AG04450 (cell line): ENCODE measurements around the gene CPNE5. TPM values are rescaled to one million over a fixed set of nuclear protein-coding genes. Genes with fewer than 3 reads are reported as not detected.

Experiments
- CTCF ChIA-PET: fragments of 300-600, 350-600 bp; formaldehyde crosslinking; extraction: SDS; loops from one replicate; lab custom pipeline; 2022; ENCODE audit warnings: antibody characterized with exemption, inconsistent platforms; lab: Charles Lee
- POLR2A ChIA-PET: fragments of 350-600 bp; formaldehyde crosslinking; extraction: SDS; loops from one replicate; lab custom pipeline; 2021; ENCODE audit warnings: antibody characterized with exemption, inconsistent platforms; lab: Yijun Ruan, JAX
- DNase-seq: peaks from one replicate; pipeline ENCODE4 v3.0.0-alpha.2; 2011; ENCODE audit warnings: low read depth, low spot score
- H3K27ac ChIP-seq: one replicate; pipeline ENCODE4 v1.5.1; 2012; ENCODE audit warnings: low read depth, low read length, control low read depth
- H3K27me3 ChIP-seq: one replicate; pipeline ENCODE4 v1.6.0; 2012; ENCODE audit warnings: low read length; ENCODE audit not compliant: control insufficient read depth, insufficient read depth
- H3K4me3 ChIP-seq: 2 replicates; pipeline ENCODE4 v1.5.1; 2011; ENCODE audit warnings: mild to moderate bottlenecking, low read depth, low read length, control low read depth
- H3K9me3 ChIP-seq: 2 replicates; pipeline ENCODE4 v1.5.1; 2012; ENCODE audit warnings: low read length; ENCODE audit not compliant: control insufficient read depth, insufficient read depth
- polyA plus RNA-seq: library from polyadenylated mRNA; depleted of rRNA; stranded (reverse); fragments of >200 nt; gene quantifications from 2 replicates; pipeline ENCODE4 v1.2.3, GENCODE V29; 2011
- TF ChIP-seq, protein P1 (sequence below): IDR thresholded peaks from 2 replicates; pipeline ENCODE4 v1.5.1; 2011; ENCODE audit warnings: low read depth, low read length, control low read depth, inconsistent platforms

The CPNE5 gene
- polyA plus RNA-seq, 1 experiment = 0.10 TPM

DNA sequence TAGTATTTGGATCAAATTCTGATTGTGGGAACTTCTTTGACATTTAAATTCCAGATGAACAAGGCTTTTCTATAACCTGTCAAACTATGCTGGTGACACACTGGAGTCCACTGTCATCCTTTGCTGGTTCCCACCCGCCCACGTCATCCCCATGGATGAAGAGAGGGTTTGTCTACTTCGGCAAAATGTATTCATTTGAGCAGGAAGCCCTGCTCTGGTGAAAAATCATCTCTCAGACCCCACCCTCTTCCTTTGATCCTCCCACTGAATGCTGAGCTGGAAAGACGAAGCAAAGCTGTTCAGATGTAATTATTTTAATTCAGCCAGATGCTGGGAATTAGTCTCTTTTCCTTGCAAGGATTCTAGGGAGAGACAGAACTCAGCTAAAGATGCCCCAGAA, 50.5 kb downstream of the CPNE5 start:
- POLR2A ChIA-PET = no interaction called here
- DNase-seq = no peak
- Histone ChIP-seq H3K9me3 (no peaks in the 10 kb centered on the region), H3K4me3 (no peak overlapping the region), H3K27ac (no peak overlapping the region), H3K27me3 (peaks cover 45% of the 10 kb centered on the region)
- CTCF ChIA-PET = interaction anchor here (1.3 to 1.8 kb wide), 2 partner anchors 23 to 229 kb away, joined by 4 to 6 read pairs; no protein-coding TSS in a partner anchor
- TF ChIP-seq, protein P1, sequence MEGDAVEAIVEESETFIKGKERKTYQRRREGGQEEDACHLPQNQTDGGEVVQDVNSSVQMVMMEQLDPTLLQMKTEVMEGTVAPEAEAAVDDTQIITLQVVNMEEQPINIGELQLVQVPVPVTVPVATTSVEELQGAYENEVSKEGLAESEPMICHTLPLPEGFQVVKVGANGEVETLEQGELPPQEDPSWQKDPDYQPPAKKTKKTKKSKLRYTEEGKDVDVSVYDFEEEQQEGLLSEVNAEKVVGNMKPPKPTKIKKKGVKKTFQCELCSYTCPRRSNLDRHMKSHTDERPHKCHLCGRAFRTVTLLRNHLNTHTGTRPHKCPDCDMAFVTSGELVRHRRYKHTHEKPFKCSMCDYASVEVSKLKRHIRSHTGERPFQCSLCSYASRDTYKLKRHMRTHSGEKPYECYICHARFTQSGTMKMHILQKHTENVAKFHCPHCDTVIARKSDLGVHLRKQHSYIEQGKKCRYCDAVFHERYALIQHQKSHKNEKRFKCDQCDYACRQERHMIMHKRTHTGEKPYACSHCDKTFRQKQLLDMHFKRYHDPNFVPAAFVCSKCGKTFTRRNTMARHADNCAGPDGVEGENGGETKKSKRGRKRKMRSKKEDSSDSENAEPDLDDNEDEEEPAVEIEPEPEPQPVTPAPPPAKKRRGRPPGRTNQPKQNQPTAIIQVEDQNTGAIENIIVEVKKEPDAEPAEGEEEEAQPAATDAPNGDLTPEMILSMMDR = no peak

DNA sequence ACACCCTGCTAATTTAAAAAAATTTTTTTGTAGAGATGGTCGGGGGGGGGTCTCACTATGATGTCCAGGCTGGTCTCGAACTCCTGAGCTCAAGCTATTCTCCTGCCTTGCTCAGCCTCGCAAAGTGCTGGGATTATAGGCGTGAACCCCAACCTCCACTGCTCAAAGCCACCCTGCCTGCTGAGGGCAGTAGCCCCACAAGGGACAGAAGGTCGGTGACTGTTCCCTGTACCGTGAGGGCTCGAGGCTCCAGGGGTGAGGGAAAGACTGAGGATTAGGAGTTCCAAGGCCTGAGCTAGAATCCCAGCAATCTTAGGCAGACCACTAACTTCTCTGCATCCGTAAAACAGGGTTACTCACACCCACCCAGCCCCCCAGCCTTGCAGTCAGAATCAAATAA, 51.1 kb downstream of the CPNE5 start:
- Histone ChIP-seq H3K27ac (no peak overlapping the region), H3K9me3 (no peaks in the 10 kb centered on the region), H3K4me3 (no peak overlapping the region), H3K27me3 (peaks cover 39% of the 10 kb centered on the region)
- no peak for DNase-seq
- ChIA-PET POLR2A (no interaction called here), CTCF (interaction anchor here (1.3 to 1.8 kb wide), 2 partner anchors 22 to 230 kb away, joined by 4 to 6 read pairs; no protein-coding TSS in a partner anchor)
- TF ChIP-seq, protein P1 = no peak

- H3K27ac ChIP-seq = no peak overlapping the region
- H3K27me3 ChIP-seq = peaks cover 31% of the 10 kb centered on the region
- CTCF ChIA-PET = interaction anchor here (1.8 kb wide), 1 partner anchor 21 kb away, joined by 4 read pairs; no protein-coding TSS in a partner anchor
- POLR2A ChIA-PET = no interaction called here
- H3K4me3 ChIP-seq = no peak overlapping the region
- TF ChIP-seq, protein P1 = no peak
- no peak for DNase-seq
- H3K9me3 ChIP-seq = no peaks in the 10 kb centered on the region
These were observed 52.0 kb downstream of the CPNE5 start for GRCh38 chr6:36787210-36787609.

DNA sequence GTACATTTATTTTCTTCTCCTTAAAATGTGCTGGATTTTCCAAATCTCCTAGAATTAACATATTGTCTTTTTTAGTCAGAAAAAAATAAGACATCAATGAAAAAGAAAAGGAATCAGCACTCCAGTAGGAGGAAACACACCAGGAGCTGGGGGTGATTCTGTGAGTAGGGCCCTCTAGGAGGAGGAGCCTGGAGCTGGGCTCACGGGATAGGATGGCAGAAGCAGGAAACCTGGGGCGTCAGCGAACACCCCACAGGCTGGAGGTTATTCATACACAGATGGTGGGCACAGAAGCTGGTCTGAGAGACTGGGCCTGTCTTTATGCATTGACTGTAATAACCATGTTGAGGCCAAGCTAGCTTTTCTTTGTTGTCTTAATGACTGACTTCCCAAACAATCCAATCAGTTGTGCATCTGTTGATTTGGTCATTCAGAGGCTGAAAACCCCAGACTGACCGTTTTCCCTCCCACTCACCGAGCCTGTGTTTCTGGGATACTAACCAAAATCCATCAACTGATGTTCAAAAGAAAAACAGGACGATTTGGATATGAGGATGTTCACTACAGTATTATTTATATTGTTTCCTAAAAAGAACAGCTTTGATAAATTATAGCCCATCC, 53.1 kb downstream of the CPNE5 start:
- Histone ChIP-seq H3K4me3 (no peak overlapping the region), H3K27me3 (peaks cover 30% of the 10 kb centered on the region), H3K9me3 (no peaks in the 10 kb centered on the region), H3K27ac (no peak overlapping the region)
- CTCF ChIA-PET = interaction anchor here (0.5 to 0.9 kb wide), 2 partner anchors 20 to 28 kb away, joined by 3 to 4 read pairs; no protein-coding TSS in a partner anchor
- POLR2A ChIA-PET = no interaction called here
- no peak for DNase-seq
- TF ChIP-seq, protein P1 = no peak

GRCh38 chr6:36784376-36784636, 54.9 kb downstream of the CPNE5 start:
- Histone ChIP-seq H3K4me3 (no peak overlapping the region), H3K9me3 (no peaks in the 10 kb centered on the region), H3K27ac (no peak overlapping the region), H3K27me3 (peaks cover 34% of the 10 kb centered on the region)
- ChIA-PET CTCF (interaction anchor here (0.6 to 1.8 kb wide), 4 partner anchors 9 to 105 kb away, joined by 4 to 11 read pairs (median 4); no protein-coding TSS in a partner anchor), POLR2A (interaction anchor here (0.5 kb wide), 1 partner anchor 988 kb away, joined by 3 read pairs; no protein-coding TSS in a partner anchor)
- TF ChIP-seq, protein P1 = no peak
- no peak for DNase-seq
